WTC11 (cell line): ENCODE results near the gene CPEB1. TPM values are rescaled to one million over a fixed set of nuclear protein-coding genes. Genes with fewer than 3 reads are reported as not detected.

Source experiments
- ATAC-seq: fragments of 200-7000 bp; cut with Tn5 transposase; 2 replicates; pipeline ENCODE4 v1.10.0; 2021; ENCODE audit warnings: mild to moderate bottlenecking, moderate library complexity
- CTCF ChIA-PET: fragments of 300-600 bp; sonication (Branson Sonifier 250); formaldehyde crosslinking; loops from one replicate; lab custom pipeline; 2021; ENCODE audit warnings: antibody characterized with exemption; lab: Charles Lee
- POLR2A ChIA-PET: fragments of 350-600 bp; sonication (Branson Sonifier 250); formaldehyde crosslinking; loops from one replicate; lab custom pipeline; 2021; ENCODE audit warnings: antibody characterized with exemption; lab: Charles Lee
- DNase-seq: peaks from one replicate; pipeline ENCODE4 v3.0.0; 2021; ENCODE audit warnings: low spot score
- H3K27ac Mint-ChIP-seq: 2 replicates; pipeline ENCODE4 v1.8.0; 2021; ENCODE audit warnings: mixed read lengths
- H3K27me3 Mint-ChIP-seq: 2 replicates; pipeline ENCODE4 v1.8.0; 2021; ENCODE audit warnings: low read depth, mild to moderate bottlenecking, moderate library complexity, mixed read lengths
- H3K36me3 Mint-ChIP-seq: 2 replicates; pipeline ENCODE4 v1.8.0; 2021; ENCODE audit warnings: mixed read lengths
- H3K4me1 Mint-ChIP-seq: 2 replicates; pipeline ENCODE4 v1.8.0; 2022; ENCODE audit warnings: mixed read lengths
- H3K4me3 Mint-ChIP-seq: 2 replicates; pipeline ENCODE4 v1.8.0; 2021; ENCODE audit warnings: mild to moderate bottlenecking, moderate library complexity, mixed read lengths
- H3K9me3 Mint-ChIP-seq: 2 replicates; pipeline ENCODE4 v1.8.0; 2021; ENCODE audit warnings: mixed read lengths
- CREB1 ChIP-seq: sonication (generic); formaldehyde crosslinking; IDR thresholded peaks from 2 replicates; pipeline ENCODE4 v1.8.0; 2023; ENCODE audit warnings: mild to moderate bottlenecking, missing genetic modification reagents
- CREM ChIP-seq: sonication (generic); formaldehyde crosslinking; IDR thresholded peaks from 2 replicates; pipeline ENCODE4 v1.8.1; 2022; ENCODE audit warnings: mild to moderate bottlenecking, missing genetic modification reagents, moderate library complexity
- E2F5 ChIP-seq: sonication (generic); formaldehyde crosslinking; IDR thresholded peaks from 2 replicates; pipeline ENCODE4 v1.8.1; 2022; ENCODE audit warnings: mild to moderate bottlenecking, moderate library complexity, missing genetic modification reagents
- ETV6 ChIP-seq: sonication (generic); formaldehyde crosslinking; IDR thresholded peaks from 2 replicates; pipeline ENCODE4 v1.8.1; 2022; ENCODE audit warnings: mild to moderate bottlenecking, missing genetic modification reagents
- GABPB1 ChIP-seq: sonication (generic); formaldehyde crosslinking; IDR thresholded peaks from 2 replicates; pipeline ENCODE4 v1.8.1; 2023; ENCODE audit warnings: mild to moderate bottlenecking, missing genetic modification reagents
- GTF2I ChIP-seq: fragments of 250-450 bp; sonication (Bioruptor Pico); conservative IDR thresholded peaks from 2 replicates; pipeline ENCODE4 v1.4.0; 2021; ENCODE audit warnings: mild to moderate bottlenecking
- IRF1 ChIP-seq: sonication (generic); formaldehyde crosslinking; IDR thresholded peaks from 2 replicates; pipeline ENCODE4 v1.8.0; 2023; ENCODE audit warnings: missing genetic modification reagents
- MYBL2 ChIP-seq: sonication (generic); formaldehyde crosslinking; IDR thresholded peaks from 2 replicates; pipeline ENCODE4 v1.8.1; 2023; ENCODE audit warnings: mild to moderate bottlenecking, moderate library complexity, missing genetic modification reagents
- OVOL2 ChIP-seq: fragments of 250-450 bp; sonication (Bioruptor Pico); IDR thresholded peaks from 2 replicates; pipeline ENCODE4 v1.9.0; 2021; ENCODE audit warnings: mild to moderate bottlenecking, borderline replicate concordance
- RELA ChIP-seq: sonication (generic); formaldehyde crosslinking; IDR thresholded peaks from 2 replicates; pipeline ENCODE4 v1.8.1; 2022; ENCODE audit warnings: missing genetic modification reagents, mild to moderate bottlenecking, borderline replicate concordance
- SMAD3 ChIP-seq: sonication (generic); formaldehyde crosslinking; IDR thresholded peaks from 2 replicates; pipeline ENCODE4 v1.8.0; 2022; ENCODE audit warnings: missing genetic modification reagents, mild to moderate bottlenecking, borderline replicate concordance
- SMAD4 ChIP-seq: sonication (generic); formaldehyde crosslinking; IDR thresholded peaks from 2 replicates; pipeline ENCODE4 v1.8.0; 2022; ENCODE audit warnings: mild to moderate bottlenecking, missing genetic modification reagents
- SOX15 ChIP-seq: fragments of 250-450 bp; sonication (Bioruptor Pico); IDR thresholded peaks from 2 replicates; pipeline ENCODE4 v1.9.0; 2021; ENCODE audit warnings: mild to moderate bottlenecking
- TEAD1 ChIP-seq: sonication (generic); formaldehyde crosslinking; IDR thresholded peaks from 2 replicates; pipeline ENCODE4 v1.8.0; 2022; ENCODE audit warnings: mild to moderate bottlenecking, missing genetic modification reagents
- TP53 ChIP-seq: sonication (generic); formaldehyde crosslinking; IDR thresholded peaks from 2 replicates; pipeline ENCODE4 v1.8.1; 2023; ENCODE audit warnings: mild to moderate bottlenecking, missing genetic modification reagents
- USF2 ChIP-seq: sonication (generic); formaldehyde crosslinking; IDR thresholded peaks from 2 replicates; pipeline ENCODE4 v1.8.1; 2023; ENCODE audit warnings: mild to moderate bottlenecking, missing genetic modification reagents, moderate library complexity
- ZNF263 ChIP-seq: sonication (generic); formaldehyde crosslinking; IDR thresholded peaks from 2 replicates; pipeline ENCODE4 v1.8.1; 2022; ENCODE audit warnings: low read depth, mild to moderate bottlenecking, moderate library complexity, missing genetic modification reagents
- ZNF281 ChIP-seq: sonication (generic); formaldehyde crosslinking; IDR thresholded peaks from 2 replicates; pipeline ENCODE4 v1.8.0; 2023; ENCODE audit warnings: mild to moderate bottlenecking, missing genetic modification reagents
- ZNF416 ChIP-seq: fragments of 250-450 bp; sonication (Bioruptor Pico); IDR thresholded peaks from 2 replicates; pipeline ENCODE4 v1.9.0; 2021; ENCODE audit warnings: mild to moderate bottlenecking, inconsistent platforms
- ZNF532 ChIP-seq: fragments of 250-450 bp; sonication (Bioruptor Pico); IDR thresholded peaks from 2 replicates; pipeline ENCODE4 v1.9.0; 2021; ENCODE audit warnings: mild to moderate bottlenecking, borderline replicate concordance
- ZSCAN18 ChIP-seq: fragments of 250-450 bp; sonication (Bioruptor Pico); IDR thresholded peaks from 2 replicates; pipeline ENCODE4 v2.1.2; 2022; ENCODE audit warnings: mild to moderate bottlenecking, moderate library complexity
- total RNA-seq: library from RNA; stranded (reverse); gene quantifications from 3 replicates; pipeline ENCODE4 v1.2.3, GENCODE V29; 2021

CPEB1 gene
- total RNA-seq, 1 experiment from 2014 or later, result 2.5 TPM

GRCh38 chr15:82655606-82656005 is 8.4 kb upstream of the CPEB1 start (continued):
- no peak for TF ChIP-seq ZSCAN18 (CRISPR knock-in tag)
- no peak for TF ChIP-seq IRF1 (CRISPR knock-in tag)

DNA sequence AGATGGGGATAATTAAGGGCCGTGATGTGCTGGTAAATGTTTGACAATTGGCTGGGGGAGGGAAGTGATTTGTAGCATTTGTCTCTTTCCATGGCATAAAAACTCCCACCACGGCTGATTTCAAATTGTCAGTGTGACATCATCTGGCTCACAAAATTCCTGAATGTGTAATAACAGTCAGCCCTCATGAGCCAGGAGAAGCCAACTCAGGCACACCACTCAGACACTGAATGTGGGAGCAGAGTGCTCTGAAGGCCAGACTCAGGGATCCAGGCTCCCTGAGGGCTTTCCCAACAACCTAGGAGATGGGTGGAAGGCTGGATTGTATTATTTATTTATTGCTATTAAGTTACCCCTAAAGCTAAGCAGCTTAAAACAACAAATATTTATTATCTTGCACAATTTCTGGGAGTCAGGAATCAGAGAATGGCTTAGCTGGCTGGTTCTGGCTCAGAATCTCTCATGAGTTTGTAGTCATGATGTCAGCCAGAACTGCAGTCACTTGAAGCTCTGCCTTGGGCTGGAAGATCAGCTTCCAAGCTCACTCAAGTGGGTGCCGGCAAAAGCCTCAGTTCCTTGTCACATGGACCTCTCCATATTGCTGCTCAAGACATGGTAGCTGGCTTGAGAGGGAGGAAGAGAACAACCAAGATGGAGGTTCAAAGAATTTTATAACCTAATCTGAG is 6.5 kb upstream of the CPEB1 start:
- Mint-ChIP-seq H3K27me3 (peaks cover 36% of the 10 kb centered on the region), H3K9me3 (no peaks in the 10 kb centered on the region), H3K4me3 (no peak overlapping the region), H3K4me1 (peaks cover 5% of the 10 kb centered on the region), H3K27ac (no peak overlapping the region), H3K36me3 (no peaks in the 10 kb centered on the region)
- DNase-seq, result no peak
- CTCF ChIA-PET, result no interaction called here
- TF ChIP-seq SOX15 (CRISPR knock-in tag), result no peak
- POLR2A ChIA-PET, result no interaction called here
- ATAC-seq, result no peak

GRCh38 chr15:82651708-82652107 is 4.5 kb upstream of the CPEB1 start:
- ChIA-PET POLR2A (no interaction called here), CTCF (no interaction called here)
- H3K4me3 Mint-ChIP-seq, result no peak overlapping the region
- peaks cover 10% of the 10 kb centered on the region for H3K4me1 Mint-ChIP-seq
- no peak overlapping the region for H3K27ac Mint-ChIP-seq
- no peaks in the 10 kb centered on the region for H3K9me3 Mint-ChIP-seq
- ATAC-seq (no peak), DNase-seq (no peak)
- H3K27me3 Mint-ChIP-seq, result peaks cover 46% of the 10 kb centered on the region
- H3K36me3 Mint-ChIP-seq, result no peaks in the 10 kb centered on the region
- no peak for TF ChIP-seq ZNF281 (CRISPR knock-in tag)
- TF ChIP-seq USF2 (CRISPR knock-in tag), result no peak
- no peak for TF ChIP-seq ZNF532
- no peak for TF ChIP-seq ZNF263 (CRISPR knock-in tag)
- TF ChIP-seq TEAD1 (CRISPR knock-in tag), result no peak
- TF ChIP-seq GTF2I, result no peak
- no peak for TF ChIP-seq E2F5 (CRISPR knock-in tag)
- TF ChIP-seq TP53 (CRISPR knock-in tag), result no peak
- TF ChIP-seq CREM (CRISPR knock-in tag), result no peak
- no peak for TF ChIP-seq SMAD4 (CRISPR knock-in tag)
- TF ChIP-seq OVOL2, result no peak
- no peak for TF ChIP-seq SMAD3 (CRISPR knock-in tag)
- no peak for TF ChIP-seq MYBL2
- TF ChIP-seq ZNF416 (CRISPR knock-in tag), result no peak
- TF ChIP-seq RELA (CRISPR knock-in tag), result no peak
- no peak for TF ChIP-seq ETV6 (CRISPR knock-in tag)
- no peak for TF ChIP-seq GABPB1 (CRISPR knock-in tag)
- no peak for TF ChIP-seq CREB1 (CRISPR knock-in tag)
